Body of pancreas (tissue), 4 donors: ENCODE results near the gene NGEF. TPM values are rescaled to one million over a fixed set of nuclear protein-coding genes. Genes with fewer than 3 reads are reported as not detected.

Source experiments
- ATAC-seq: fragments of 150-250 bp; one replicate; pipeline ENCODE4 v1.9.1; 2016
- DNase-seq, 4 donors: peaks; one replicate each; pipeline ENCODE4 v3.0.0-alpha.2; 2019
- H3K27ac ChIP-seq, 4 donors: fragments of 200-600 bp; sonication (generic); 1 replicate in 3 of 4; 2 replicates in 1 of 4; pipeline versions ENCODE4 v1.5.1 to v1.6.1; 2016 to 2019; ENCODE audit warnings: mild to moderate bottlenecking in 1 of 4, mixed read lengths in 1 of 4, moderate library complexity in 1 of 4
- H3K27me3 ChIP-seq, 2 donors: fragments of 200-600 bp; sonication (generic); one replicate each; pipeline ENCODE4 v1.6.0; 2016; ENCODE audit warnings: mild to moderate bottlenecking in 1 of 2
- H3K36me3 ChIP-seq, 2 donors: fragments of 200-600 bp; sonication (generic); replicated peaks in 1 of 2; 2 replicates each; pipeline ENCODE4 v1.5.1; 2016; ENCODE audit warnings: low read depth in 2 of 2; ENCODE audit not compliant: insufficient read depth in 1 of 2
- H3K4me1 ChIP-seq: fragments of 200-600 bp; sonication (generic); one replicate; pipeline ENCODE4 v1.6.0; 2016
- H3K4me3 ChIP-seq, 2 donors: fragments of 200-600 bp; sonication (generic); 1 replicate in 1 of 2; 2 replicates in 1 of 2; pipeline ENCODE4 v1.5.1; 2016 to 2019
- H3K9me3 ChIP-seq, 3 donors: fragments of 200-600 bp; sonication (generic); 1 replicate in 2 of 3; 2 replicates in 1 of 3; pipeline ENCODE4 v1.5.1; 2016
- POLR2A ChIP-seq, 3 donors: fragments of 450-650 bp; IDR thresholded peaks; one replicate each; pipeline ENCODE4 v1.6.1; 2016; ENCODE audit warnings: antibody characterized with exemption in 3 of 3, mild to moderate bottlenecking in 2 of 3
- WGBS, 2 donors: methylation state at CpG; one replicate each; pipeline ENCODE4 v1.1.5; 2017; 5-methylcytosine and 5-hydroxymethylcytosine counted together
- intact Hi-C: fragments of 100-400 bp; cut with DNase I; formaldehyde crosslinking; loops from one replicate; pipeline ENCODE4 v1.15.1; 2023
- total RNA-seq, 2 donors: library from RNA; depleted of rRNA; stranded (reverse); fragments of >200 nt; gene quantifications; one replicate each; pipeline ENCODE4 v1.1.0, GENCODE V29; 2016
- TF ChIP-seq, protein P1 (sequence below), 7 experiments: fragments of 450-650 bp in 4 of 7; fragments of 200-600 bp in 3 of 7; sonication (generic) in 3 of 7; IDR thresholded peaks; one replicate each; pipeline ENCODE4 v1.5.1; 2016 to 2019; ENCODE audit warnings: antibody characterized with exemption in 7 of 7

The NGEF gene
- total RNA-seq, 2 donors from 2014 or later, result 4.9 to 7.0 TPM

DNA sequence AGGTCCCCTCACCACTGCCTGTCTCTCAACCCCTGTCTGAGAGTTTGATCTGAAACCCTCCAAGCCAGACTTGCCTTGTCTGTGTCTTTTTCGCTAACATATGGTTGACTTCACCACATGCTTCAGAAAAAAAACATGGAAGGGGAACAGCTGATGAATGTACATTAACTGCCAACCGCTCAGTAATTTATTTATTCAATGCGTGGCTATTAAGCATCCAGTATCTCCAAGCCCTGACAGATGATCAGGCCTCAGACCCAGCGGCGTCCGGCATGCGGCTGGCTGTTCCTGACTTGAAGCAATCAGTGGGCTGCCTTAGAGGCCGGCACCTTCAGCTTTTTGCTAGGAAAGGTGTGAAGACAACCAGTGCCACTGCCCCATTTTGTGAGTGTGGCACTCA lies 62.3 kb downstream of the NGEF start:
- 79 to 93% methylated on average over 7 to 8 of the region's 8 CpGs for WGBS, 2 donors
- Histone ChIP-seq H3K27me3 (no peaks in the 10 kb centered on the region), H3K4me1 (no peaks in the 10 kb centered on the region), H3K27ac (no peak overlapping the region), H3K4me3 (no peak overlapping the region), H3K9me3 (no peaks in the 10 kb centered on the region), H3K36me3 (no peaks in the 10 kb centered on the region)
- TF ChIP-seq, protein P1, sequence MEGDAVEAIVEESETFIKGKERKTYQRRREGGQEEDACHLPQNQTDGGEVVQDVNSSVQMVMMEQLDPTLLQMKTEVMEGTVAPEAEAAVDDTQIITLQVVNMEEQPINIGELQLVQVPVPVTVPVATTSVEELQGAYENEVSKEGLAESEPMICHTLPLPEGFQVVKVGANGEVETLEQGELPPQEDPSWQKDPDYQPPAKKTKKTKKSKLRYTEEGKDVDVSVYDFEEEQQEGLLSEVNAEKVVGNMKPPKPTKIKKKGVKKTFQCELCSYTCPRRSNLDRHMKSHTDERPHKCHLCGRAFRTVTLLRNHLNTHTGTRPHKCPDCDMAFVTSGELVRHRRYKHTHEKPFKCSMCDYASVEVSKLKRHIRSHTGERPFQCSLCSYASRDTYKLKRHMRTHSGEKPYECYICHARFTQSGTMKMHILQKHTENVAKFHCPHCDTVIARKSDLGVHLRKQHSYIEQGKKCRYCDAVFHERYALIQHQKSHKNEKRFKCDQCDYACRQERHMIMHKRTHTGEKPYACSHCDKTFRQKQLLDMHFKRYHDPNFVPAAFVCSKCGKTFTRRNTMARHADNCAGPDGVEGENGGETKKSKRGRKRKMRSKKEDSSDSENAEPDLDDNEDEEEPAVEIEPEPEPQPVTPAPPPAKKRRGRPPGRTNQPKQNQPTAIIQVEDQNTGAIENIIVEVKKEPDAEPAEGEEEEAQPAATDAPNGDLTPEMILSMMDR (IDR thresholded peaks at IDR 0.05), result no peak
- TF ChIP-seq POLR2A (IDR thresholded peaks at IDR 0.05), result no peak
- DNase-seq, result no peak
- ATAC-seq, result no peak
- intact Hi-C loops, result no loop called here

DNA sequence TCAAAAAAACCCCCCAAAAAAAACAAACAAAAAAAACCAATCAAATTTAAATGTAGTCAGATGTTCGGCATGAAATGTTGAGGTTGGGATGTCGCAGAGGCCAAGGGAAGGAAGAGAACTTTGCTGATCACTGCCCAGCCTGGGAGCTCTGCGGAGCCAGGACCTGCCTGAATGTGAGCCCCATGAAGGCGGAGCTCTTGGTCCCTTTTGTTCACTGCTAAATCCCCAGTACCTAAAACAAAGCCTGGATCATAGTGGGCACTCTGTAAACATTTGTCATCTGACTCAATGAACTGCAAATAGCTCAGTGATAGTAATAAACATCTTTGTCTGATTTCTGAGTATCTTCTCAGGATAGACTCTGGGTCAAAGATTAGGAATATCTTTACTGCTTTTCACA lies 64.0 kb downstream of the NGEF start:
- DNase-seq (no peak), ATAC-seq (no peak)
- intact Hi-C loops, result no loop called here
- TF ChIP-seq POLR2A (IDR thresholded peaks at IDR 0.05), result no peak
- TF ChIP-seq, protein P1 (IDR thresholded peaks at IDR 0.05), result no peak
- Histone ChIP-seq H3K4me3 (no peak overlapping the region), H3K27ac (no peak overlapping the region), H3K4me1 (no peaks in the 10 kb centered on the region), H3K27me3 (no peaks in the 10 kb centered on the region), H3K9me3 (no peaks in the 10 kb centered on the region), H3K36me3 (no peaks in the 10 kb centered on the region)
- 97 to 98% methylated on average over 4 of the region's 4 CpGs for WGBS, 2 donors

DNA sequence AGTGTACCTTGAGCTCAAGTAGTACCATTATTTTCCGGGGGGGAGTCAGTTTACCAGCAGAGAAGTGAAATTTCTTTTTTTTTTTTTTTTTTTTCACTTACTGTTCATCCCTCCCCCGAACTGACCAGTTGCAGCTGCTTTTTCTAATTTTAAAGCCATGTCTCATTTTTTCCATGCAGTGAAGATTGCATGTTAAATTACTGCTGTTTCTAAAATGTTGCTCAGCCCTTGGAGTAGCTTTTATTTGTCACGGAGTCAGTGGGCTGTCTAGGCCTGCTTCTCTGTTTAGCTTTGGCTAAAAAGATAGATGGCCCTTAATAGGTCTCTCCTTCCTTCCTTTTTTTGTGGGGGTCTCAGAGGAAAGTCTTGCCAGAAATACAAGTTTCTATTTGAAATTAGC lies 70.2 kb downstream of the NGEF start:
- Histone ChIP-seq H3K9me3 (no peaks in the 10 kb centered on the region), H3K27me3 (no peaks in the 10 kb centered on the region), H3K27ac (no peak overlapping the region), H3K36me3 (no peaks in the 10 kb centered on the region), H3K4me3 (no peak overlapping the region), H3K4me1 (no peaks in the 10 kb centered on the region)
- no peak for TF ChIP-seq POLR2A (IDR thresholded peaks at IDR 0.05)
- TF ChIP-seq, protein P1 (IDR thresholded peaks at IDR 0.05), result no peak
- 71 to 78% methylated on average over 3 of the region's 3 CpGs for WGBS, 2 donors
- intact Hi-C loops, result no loop called here
- ATAC-seq (no peak), DNase-seq (no peak)

GRCh38 chr2:232941912-232942594 lies 71.0 kb downstream of the NGEF start:
- intact Hi-C loops, result no loop called here
- Histone ChIP-seq H3K9me3 (no peaks in the 10 kb centered on the region), H3K36me3 (no peaks in the 10 kb centered on the region), H3K27me3 (no peaks in the 10 kb centered on the region), H3K4me1 (no peaks in the 10 kb centered on the region), H3K4me3 (no peak overlapping the region), H3K27ac (no peak overlapping the region)
- WGBS, 2 donors, result 74 to 91% methylated on average over 10 of the region's 10 CpGs
- ATAC-seq, result no peak
- no peak for TF ChIP-seq POLR2A (IDR thresholded peaks at IDR 0.05)
- TF ChIP-seq, protein P1 (IDR thresholded peaks at IDR 0.05), result no peak
- DNase-seq, result no peak

GRCh38 chr2:232941400-232941799 lies 71.7 kb downstream of the NGEF start:
- H3K27ac ChIP-seq, result no peak overlapping the region
- H3K36me3 ChIP-seq, result no peaks in the 10 kb centered on the region
- no peak overlapping the region for H3K4me3 ChIP-seq
- intact Hi-C loops, result no loop called here
- 75 to 82% methylated on average over 8 of the region's 8 CpGs for WGBS, 2 donors
- H3K4me1 ChIP-seq, result no peaks in the 10 kb centered on the region
- no peak for TF ChIP-seq POLR2A (IDR thresholded peaks at IDR 0.05)
- TF ChIP-seq, protein P1 (IDR thresholded peaks at IDR 0.05), result no peak
- DNase-seq, result no peak
- no peak for ATAC-seq
- H3K27me3 ChIP-seq, result no peaks in the 10 kb centered on the region
- H3K9me3 ChIP-seq, result no peaks in the 10 kb centered on the region
